HEK293 (cell line): Measurements from ENCODE around the gene PRIMA1.
A peak's percentile ranks its signal among the peaks of the same experiment; 100 is the strongest.

Experiments used
- CTCF ChIA-PET: fragments of 350-600 bp; formaldehyde crosslinking; extraction: SDS; loops from one replicate; lab custom pipeline; 2021; ENCODE audit warnings: antibody characterized with exemption; lab: Yijun Ruan, JAX
- POLR2A ChIA-PET: fragments of 300-600 bp; formaldehyde crosslinking; extraction: SDS; loops from one replicate; lab custom pipeline; 2020; ENCODE audit warnings: antibody characterized with exemption, inconsistent platforms; lab: Yijun Ruan, JAX
- H3K27ac ChIP-seq: fragments of 200-500 bp; sonication (Bioruptor generic); 2 replicates; pipeline ENCODE4 v1.5.1; 2014; ENCODE audit warnings: low read depth, low read length, control low read depth, inconsistent platforms; ENCODE audit errors: extremely low read depth
- H3K36me3 ChIP-seq, 2 experiments: fragments of 200-500 bp in 1 of 2; sonication (Bioruptor generic) in 1 of 2; 1 replicate in 1 of 2; 2 replicates in 1 of 2; pipeline ENCODE4 v1.5.1; 2014 to 2017; ENCODE audit warnings: inconsistent platforms in 2 of 2, low read length in 2 of 2; ENCODE audit not compliant: control insufficient read depth in 2 of 2, insufficient read depth in 1 of 2
- H3K4me1 ChIP-seq: fragments of 200-500 bp; sonication (Bioruptor generic); 2 replicates; pipeline ENCODE4 v1.5.1; 2014; ENCODE audit warnings: mild to moderate bottlenecking, low read length, inconsistent platforms; ENCODE audit not compliant: control insufficient read depth, insufficient read depth
- H3K4me3 ChIP-seq: 2 replicates; pipeline ENCODE4 v1.5.1; 2011; ENCODE audit warnings: low read depth, mild to moderate bottlenecking, control low read depth, low read length, moderate library complexity
- H3K9me3 ChIP-seq: fragments of 200-500 bp; sonication (Bioruptor generic); 2 replicates; pipeline ENCODE4 v1.5.1; 2014; ENCODE audit warnings: low read depth, low read length, inconsistent platforms; ENCODE audit not compliant: control insufficient read depth, insufficient read depth
- HOXA7 ChIP-seq: sonication (generic); formaldehyde crosslinking; IDR thresholded peaks from 2 replicates; pipeline ENCODE4 v1.8.1; 2022; ENCODE audit warnings: missing genetic modification reagents, borderline replicate concordance
- KLF10 ChIP-seq: fragments of 450-650 bp; IDR thresholded peaks from 2 replicates; pipeline ENCODE4 v1.5.1; 2018; ENCODE audit warnings: missing biosample characterization, mild to moderate bottlenecking, missing genetic modification characterization
- KLF16 ChIP-seq: fragments of 450-650 bp; formaldehyde crosslinking; IDR thresholded peaks from 2 replicates; pipeline ENCODE4 v1.5.1; 2017; ENCODE audit warnings: missing biosample characterization, missing genetic modification characterization
- KLF9 ChIP-seq: fragments of 450-650 bp; formaldehyde crosslinking; IDR thresholded peaks from 2 replicates; pipeline ENCODE4 v1.5.1; 2016; ENCODE audit warnings: missing biosample characterization, missing genetic modification characterization, low read depth
- MZF1 ChIP-seq: fragments of 450-650 bp; formaldehyde crosslinking; IDR thresholded peaks from 2 replicates; pipeline ENCODE4 v1.5.1; 2017; ENCODE audit warnings: missing biosample characterization, missing genetic modification characterization, borderline replicate concordance
- PRDM6 ChIP-seq: fragments of 450-650 bp; formaldehyde crosslinking; IDR thresholded peaks from 2 replicates; pipeline ENCODE4 v1.5.1; 2017; ENCODE audit warnings: missing biosample characterization, missing genetic modification characterization
- SCRT2 ChIP-seq: fragments of 450-650 bp; formaldehyde crosslinking; IDR thresholded peaks from 2 replicates; pipeline ENCODE4 v1.5.1; 2016; ENCODE audit warnings: missing biosample characterization, missing genetic modification characterization
- SETDB1 ChIP-seq: IDR thresholded peaks from one replicate; pipeline ENCODE4 v1.6.1; 2017; ENCODE audit warnings: mild to moderate bottlenecking, low read length, moderate library complexity, mixed read lengths; ENCODE audit not compliant: insufficient read length
- ZBTB1 ChIP-seq: fragments of 450-650 bp; formaldehyde crosslinking; IDR thresholded peaks from 2 replicates; pipeline ENCODE4 v1.5.1; 2016; ENCODE audit warnings: missing biosample characterization, missing genetic modification characterization
- ZBTB20 ChIP-seq: fragments of 450-650 bp; formaldehyde crosslinking; IDR thresholded peaks from 2 replicates; pipeline ENCODE4 v1.5.1; 2016; ENCODE audit warnings: missing biosample characterization, missing genetic modification characterization
- ZBTB26 ChIP-seq: fragments of 450-650 bp; formaldehyde crosslinking; optimal IDR thresholded peaks from 2 replicates; pipeline ENCODE3; 2016; ENCODE audit warnings: missing biosample characterization, mild to moderate bottlenecking, missing genetic modification characterization
- ZNF148 ChIP-seq: fragments of 450-650 bp; formaldehyde crosslinking; IDR thresholded peaks from 2 replicates; pipeline ENCODE4 v1.5.0; 2017; ENCODE audit warnings: missing biosample characterization, missing genetic modification characterization, borderline replicate concordance
- ZNF19 ChIP-seq: fragments of 450-650 bp; formaldehyde crosslinking; IDR thresholded peaks from 2 replicates; pipeline ENCODE4; 2016; ENCODE audit warnings: missing biosample characterization, missing genetic modification characterization, low read depth
- ZNF239 ChIP-seq: fragments of 450-650 bp; formaldehyde crosslinking; IDR thresholded peaks from 2 replicates; pipeline ENCODE4 v1.5.1; 2016; ENCODE audit warnings: missing biosample characterization, missing genetic modification characterization
- ZNF623 ChIP-seq: fragments of 450-650 bp; formaldehyde crosslinking; IDR thresholded peaks from 2 replicates; pipeline ENCODE4 v1.5.1; 2016; ENCODE audit warnings: missing biosample characterization, missing genetic modification characterization
- ZSCAN4 ChIP-seq: fragments of 450-650 bp; formaldehyde crosslinking; IDR thresholded peaks from 2 replicates; pipeline ENCODE4 v1.5.1; 2017; ENCODE audit warnings: missing biosample characterization, missing genetic modification characterization

Gene PRIMA1

GRCh38 chr14:93793555-93794324, 5.5 kb upstream of the PRIMA1 start (continued):
- no peak for TF ChIP-seq ZNF19 (tag by site-specific recombination)
- TF ChIP-seq ZNF623 (tag by site-specific recombination) = no peak

GRCh38 chr14:93792391-93792790, 4.1 kb upstream of the PRIMA1 start:
- no peak overlapping the region for H3K27ac ChIP-seq
- H3K4me1 ChIP-seq = no peaks in the 10 kb centered on the region; the same call in 1 of the 2 replicates
- no peaks in the 10 kb centered on the region for H3K36me3 ChIP-seq
- H3K4me3 ChIP-seq = no peak overlapping the region
- ChIA-PET CTCF (interaction anchor here (0.6 to 0.8 kb wide), 2 partner anchors 101 to 1803 kb away, joined by 3 to 4 read pairs; no protein-coding TSS in a partner anchor), POLR2A (no interaction called here)
- no peaks in the 10 kb centered on the region for H3K9me3 ChIP-seq
- no peak for TF ChIP-seq SETDB1

GRCh38 chr14:93790966-93791365, 2.7 kb upstream of the PRIMA1 start:
- TF ChIP-seq PRDM6 (no peak), ZBTB26 (tag by site-specific recombination) (no peak), ZNF239 (tag by site-specific recombination) (no peak), ZBTB1 (no peak), KLF10 (tag by site-specific recombination) (no peak), KLF16 (tag by site-specific recombination) (no peak), HOXA7 (CRISPR knock-in tag) (no peak), KLF9 (no peak)
- H3K4me3 ChIP-seq = no peak overlapping the region
- ChIA-PET CTCF (interaction anchor here (1.1 kb wide), 1 partner anchor 14 kb away, joined by 3 read pairs; no protein-coding TSS in a partner anchor), POLR2A (no interaction called here)
- H3K27ac ChIP-seq = no peak overlapping the region
- H3K9me3 ChIP-seq = no peaks in the 10 kb centered on the region
- no peaks in the 10 kb centered on the region for H3K36me3 ChIP-seq
- H3K4me1 ChIP-seq = no peaks in the 10 kb centered on the region; the same call in 1 of the 2 replicates

GRCh38 chr14:93789228-93790130, 1.2 kb upstream of the PRIMA1 start:
- no peaks in the 10 kb centered on the region; the same call in 1 of the 2 replicates for H3K4me1 ChIP-seq
- H3K9me3 ChIP-seq = no peaks in the 10 kb centered on the region
- no peaks in the 10 kb centered on the region for H3K36me3 ChIP-seq
- TF ChIP-seq MZF1 (no peak), ZSCAN4 (tag by site-specific recombination) (no peak), ZBTB20 (tag by site-specific recombination) (peak; percentile 6; the same call in 1 of the 2 replicates), ZNF148 (no peak), SCRT2 (tag by site-specific recombination) (peak; percentile 70)
- TF ChIP-seq, all 188 proteins: peak for 2
- ChIA-PET POLR2A (no interaction called here), CTCF (interaction anchor here (0.6 to 1.0 kb wide), 3 partner anchors 13 to 137 kb away, joined by 4 to 5 read pairs (median 5); no protein-coding TSS in a partner anchor)
- Histone ChIP-seq H3K27ac (no peak overlapping the region), H3K4me3 (peak overlapping the region; percentile 44)
